Neural progenitor cell (in vitro differentiated cells): Measurements from ENCODE around the gene KRT37. TPM values are rescaled to one million over a fixed set of nuclear protein-coding genes. Genes with fewer than 3 reads are reported as not detected.

Experiments used
- DNase-seq: peaks from one replicate; pipeline ENCODE4 v3.0.0-alpha.2; 2016; ENCODE audit warnings: low spot score
- H2AFZ ChIP-seq: fragments of 200-600 bp; sonication (generic); replicated peaks from 2 replicates; pipeline ENCODE4 v1.6.1; 2016; ENCODE audit warnings: antibody characterized with exemption
- H3F3A ChIP-seq: fragments of 200-600 bp; sonication (generic); 2 replicates; pipeline ENCODE4 v1.6.1; 2016; ENCODE audit warnings: antibody characterized with exemption, low read depth
- H3K27ac ChIP-seq: fragments of 200-600 bp; sonication (generic); 2 replicates; pipeline ENCODE4 v1.5.1; 2016; ENCODE audit warnings: mild to moderate bottlenecking
- H3K27me3 ChIP-seq: fragments of 200-600 bp; sonication (generic); 2 replicates; pipeline ENCODE4 v1.6.1; 2016; ENCODE audit warnings: mild to moderate bottlenecking, moderate library complexity
- H3K36me3 ChIP-seq: fragments of 200-600 bp; sonication (generic); 2 replicates; pipeline ENCODE4 v1.5.1; 2016
- H3K4me1 ChIP-seq: fragments of 200-600 bp; sonication (generic); 2 replicates; pipeline ENCODE4 v1.6.1; 2016; ENCODE audit warnings: mixed run types
- H3K4me2 ChIP-seq: fragments of 200-600 bp; sonication (generic); 2 replicates; pipeline ENCODE4 v1.6.1; 2016
- H3K4me3 ChIP-seq: fragments of 200-600 bp; sonication (generic); 2 replicates; pipeline ENCODE4 v1.5.1; 2016
- H3K79me2 ChIP-seq: fragments of 200-600 bp; sonication (generic); 2 replicates; pipeline ENCODE4 v1.6.1; 2016; ENCODE audit warnings: low read depth
- H3K9ac ChIP-seq: fragments of 200-600 bp; sonication (generic); 2 replicates; pipeline ENCODE4 v1.6.1; 2016
- H3K9me3 ChIP-seq: fragments of 200-600 bp; sonication (generic); 2 replicates; pipeline ENCODE4 v1.5.1; 2016; ENCODE audit warnings: low read depth
- H4K20me1 ChIP-seq: fragments of 200-600 bp; sonication (generic); 2 replicates; pipeline ENCODE4 v1.6.1; 2016; ENCODE audit warnings: low read depth
- H3K27ac Mint-ChIP-seq: 3 replicates; pipeline ENCODE4 v1.8.0; 2021; ENCODE audit warnings: mixed read lengths
- H3K27me3 Mint-ChIP-seq: 2 replicates; pipeline ENCODE4 v1.8.0; 2022; ENCODE audit warnings: low read depth, mild to moderate bottlenecking, inconsistent platforms, moderate library complexity, mixed read lengths; ENCODE audit not compliant: insufficient read depth
- H3K36me3 Mint-ChIP-seq: 3 replicates; pipeline ENCODE4 v1.8.0; 2021; ENCODE audit warnings: mixed read lengths
- H3K4me1 Mint-ChIP-seq: 3 replicates; pipeline ENCODE4 v1.8.0; 2021; ENCODE audit warnings: mixed read lengths
- H3K4me3 Mint-ChIP-seq: 3 replicates; pipeline ENCODE4 v1.8.0; 2021; ENCODE audit warnings: mild to moderate bottlenecking, moderate library complexity, mixed read lengths
- H3K9me3 Mint-ChIP-seq: 3 replicates; pipeline ENCODE4 v1.8.0; 2020; ENCODE audit warnings: mixed read lengths
- CTCF ChIP-seq: fragments of 200-600 bp; sonication (generic); IDR thresholded peaks from 2 replicates; pipeline ENCODE4 v1.5.1; 2017; ENCODE audit warnings: antibody characterized with exemption, mild to moderate bottlenecking
- EZH2 ChIP-seq: fragments of 200-600 bp; sonication (generic); IDR thresholded peaks from 2 replicates; pipeline ENCODE4 v1.6.1; 2017; ENCODE audit warnings: antibody characterized with exemption, mild to moderate bottlenecking, moderate library complexity
- EZH2phosphoT487 ChIP-seq: fragments of 200-600 bp; sonication (generic); IDR thresholded peaks from 2 replicates; pipeline ENCODE4 v1.6.1; 2017; ENCODE audit warnings: antibody characterized with exemption
- total RNA-seq: library from RNA; depleted of rRNA; stranded (reverse); fragments of >200 nt; gene quantifications from 2 replicates; pipeline ENCODE4 v1.2.3, GENCODE V29; 2015; ENCODE audit warnings: low replicate concordance

KRT37 gene
- total RNA-seq, 1 donor from 2014 or later, result not detected

GRCh38 chr17:41451154-41451728 is 26.9 kb upstream of the KRT37 start:
- no peaks in the 10 kb centered on the region for H3K9me3 ChIP-seq
- Mint-ChIP-seq H3K27ac (no peak overlapping the region), H3K4me1 (no peaks in the 10 kb centered on the region), H3K4me3 (no peak overlapping the region), H3K27me3 (peaks cover 6% of the 10 kb centered on the region), H3K36me3 (no peaks in the 10 kb centered on the region), H3K9me3 (peaks cover 9% of the 10 kb centered on the region)
- DNase-seq, result no peak
- H2AFZ ChIP-seq, result no peak overlapping the region
- no peak for TF ChIP-seq CTCF
- no peak for TF ChIP-seq EZH2
- TF ChIP-seq EZH2phosphoT487, result no peak
- no peak overlapping the region for H3K4me3 ChIP-seq
- no peak overlapping the region for H3K27ac ChIP-seq
- no peaks in the 10 kb centered on the region for H3K27me3 ChIP-seq
- no peaks in the 10 kb centered on the region for H3K36me3 ChIP-seq
- H3K79me2 ChIP-seq, result no peaks in the 10 kb centered on the region
- no peak overlapping the region for H3K9ac ChIP-seq
- H3F3A ChIP-seq, result no peaks in the 10 kb centered on the region
- no peak overlapping the region for H3K4me2 ChIP-seq
- H3K4me1 ChIP-seq, result no peaks in the 10 kb centered on the region
- H4K20me1 ChIP-seq, result no peaks in the 10 kb centered on the region

GRCh38 chr17:41449008-41449407 is 24.6 kb upstream of the KRT37 start:
- no peaks in the 10 kb centered on the region for H4K20me1 ChIP-seq
- Mint-ChIP-seq H3K27ac (no peak overlapping the region), H3K4me3 (no peak overlapping the region), H3K36me3 (no peaks in the 10 kb centered on the region), H3K4me1 (no peaks in the 10 kb centered on the region), H3K9me3 (peaks cover 9% of the 10 kb centered on the region), H3K27me3 (peaks cover 6% of the 10 kb centered on the region)
- H3K4me2 ChIP-seq, result no peak overlapping the region
- H3K36me3 ChIP-seq, result no peaks in the 10 kb centered on the region
- H3K9ac ChIP-seq, result no peak overlapping the region
- no peaks in the 10 kb centered on the region for H3K9me3 ChIP-seq
- no peak overlapping the region for H3K27ac ChIP-seq
- TF ChIP-seq CTCF (no peak), EZH2 (no peak), EZH2phosphoT487 (no peak)
- DNase-seq, result no peak
- H3K27me3 ChIP-seq, result no peaks in the 10 kb centered on the region
- H3F3A ChIP-seq, result no peaks in the 10 kb centered on the region
- H3K79me2 ChIP-seq, result no peaks in the 10 kb centered on the region
- H2AFZ ChIP-seq, result no peak overlapping the region
- H3K4me3 ChIP-seq, result no peak overlapping the region
- H3K4me1 ChIP-seq, result no peaks in the 10 kb centered on the region

GRCh38 chr17:41448506-41448905 is 24.1 kb upstream of the KRT37 start:
- Mint-ChIP-seq H3K9me3 (peaks cover 9% of the 10 kb centered on the region), H3K27ac (peak overlapping the region; percentile 78), H3K36me3 (no peaks in the 10 kb centered on the region), H3K4me3 (no peak overlapping the region), H3K4me1 (no peaks in the 10 kb centered on the region), H3K27me3 (peaks cover 9% of the 10 kb centered on the region)
- no peaks in the 10 kb centered on the region for H3K79me2 ChIP-seq
- H3K9me3 ChIP-seq, result no peaks in the 10 kb centered on the region
- H3K9ac ChIP-seq, result no peak overlapping the region
- no peaks in the 10 kb centered on the region for H3K36me3 ChIP-seq
- DNase-seq, result no peak
- no peaks in the 10 kb centered on the region for H3F3A ChIP-seq
- no peaks in the 10 kb centered on the region for H3K4me1 ChIP-seq
- no peaks in the 10 kb centered on the region for H4K20me1 ChIP-seq
- no peaks in the 10 kb centered on the region for H3K27me3 ChIP-seq
- no peak overlapping the region for H3K4me3 ChIP-seq
- H3K27ac ChIP-seq, result no peak overlapping the region
- no peak overlapping the region for H3K4me2 ChIP-seq
- no peak overlapping the region for H2AFZ ChIP-seq
- TF ChIP-seq EZH2 (no peak), CTCF (no peak), EZH2phosphoT487 (no peak)
